Mesangial cell (primary cell): ENCODE results near the gene FAM216A. TPM values are rescaled to one million over a fixed set of nuclear protein-coding genes. Genes with fewer than 3 reads are reported as not detected.

Experiments used
- total RNA-seq: library from RNA; depleted of rRNA; stranded (reverse); fragments of >200 nt; gene quantifications from 2 replicates; pipeline ENCODE4 v1.2.3, GENCODE V29; 2015

The FAM216A gene
- total RNA-seq, result 9.0 and 21.2 TPM in 2 replicates

GRCh38 chr12:110468214-110469048 is at the start of gene FAM216A, which contains the start of gene GPN3:
FAM216A (plus strand) TSS chr12:110468845; CDS start chr12:110468876, 31 bp downstream.
GPN3 (minus strand) TSS chr12:110468257; CDS start chr12:110468203, 54 bp downstream.

DNA sequence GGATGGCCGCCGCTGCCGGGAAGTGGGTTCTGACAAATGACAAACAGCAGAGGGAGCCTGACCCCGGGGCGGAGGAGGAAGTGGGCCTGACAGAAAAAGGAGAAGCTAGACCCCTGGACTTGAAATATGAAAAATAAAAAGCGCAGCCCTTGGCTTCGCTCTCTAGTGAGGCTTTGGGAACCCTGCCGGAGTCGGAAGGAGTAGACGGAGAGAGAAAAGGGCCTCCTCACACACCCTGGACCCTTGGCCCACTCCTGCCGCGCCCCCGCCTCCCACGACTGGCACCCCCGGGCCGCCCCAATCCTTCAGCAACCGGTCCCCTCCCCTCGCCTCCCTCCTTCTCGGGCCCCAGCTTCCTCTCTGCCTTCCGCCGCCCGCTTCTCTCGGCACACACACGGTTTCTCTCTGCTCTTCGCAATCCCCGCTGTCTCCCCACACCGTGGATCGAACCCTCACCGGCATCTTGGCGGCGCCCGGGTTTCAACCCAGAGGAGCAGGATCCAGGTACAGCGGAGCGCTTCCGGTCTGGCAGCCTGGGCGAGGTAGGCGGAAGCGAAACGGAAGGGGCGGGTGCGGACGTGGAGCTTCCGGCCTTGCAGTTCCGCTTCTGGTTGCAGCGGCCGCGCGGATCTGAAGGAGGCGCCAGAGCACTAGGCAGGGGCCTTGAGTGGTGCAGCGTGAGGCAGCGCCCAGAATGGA is 18.7 kb upstream of the FAM216A start, which contains the start of gene ARPC3:
Gene ARPC3 (minus strand): TSS at position 539 of the 699 bp plus-strand sequence. CDS start 77 bp downstream, at position 462.

DNA sequence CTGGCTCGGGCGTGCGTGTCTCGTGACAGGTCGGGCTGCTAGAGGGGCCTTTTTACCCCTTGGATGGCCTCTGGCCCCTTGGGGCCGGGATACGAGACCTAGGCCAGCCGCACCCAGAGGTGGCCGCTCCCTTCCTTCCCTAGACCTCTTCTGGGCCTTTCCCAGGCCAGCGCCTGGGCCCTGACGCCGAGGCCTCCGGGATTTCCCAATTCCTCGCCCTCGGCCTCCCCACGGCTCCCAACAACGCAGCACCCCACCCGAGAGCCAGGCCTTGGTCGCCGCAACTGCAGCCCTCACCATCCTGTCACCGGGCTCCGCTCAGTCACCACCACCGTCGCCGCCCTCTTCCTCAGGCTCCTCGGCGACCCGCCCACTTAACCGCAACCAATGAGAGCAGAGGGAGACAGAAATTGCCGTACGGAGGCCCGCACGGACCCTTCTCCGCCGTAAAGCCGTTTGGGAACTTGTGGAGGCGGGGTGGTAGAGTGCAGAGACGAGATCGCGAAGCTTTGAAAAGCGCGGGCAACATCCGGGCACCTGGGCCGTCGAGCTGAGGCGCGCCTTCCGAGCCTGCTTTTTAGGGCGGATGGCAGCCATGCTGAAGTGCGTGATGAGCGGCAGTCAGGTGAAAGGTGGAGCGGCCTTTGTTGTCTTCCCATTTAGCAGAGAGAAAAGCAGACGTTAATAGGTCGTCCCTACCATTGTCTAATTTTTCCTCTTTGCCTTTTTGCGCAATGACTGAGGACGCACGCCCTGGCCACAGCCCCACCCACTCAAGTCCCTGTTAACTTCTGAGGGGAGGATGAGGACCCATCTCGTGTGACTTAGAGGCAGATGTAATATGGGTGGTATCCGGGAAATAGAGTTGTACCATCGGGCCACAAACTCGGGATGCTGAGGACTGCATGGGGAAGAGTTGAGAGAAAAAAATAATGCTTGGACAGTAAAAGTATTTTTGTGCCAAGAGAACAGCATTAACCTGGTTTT is 33.4 kb downstream of the FAM216A start, which contains the start of the genes RAD9B and VPS29:
Gene RAD9B (plus strand): TSS at position 580 of the 987 bp plus-strand sequence. CDS start 7 bp downstream, at position 587.
Gene VPS29 (minus strand): TSS at position 360 of the 987 bp plus-strand sequence. CDS start 60 bp downstream, at position 300.

Other genes starting within 250 kb of the FAM216A start
- 114 and 123 TPM in 2 replicates for gene ATP2A2, start 187.6 kb upstream of the FAM216A start, total RNA-seq
- gene ANAPC7, start 65.1 kb upstream of the FAM216A start, total RNA-seq, result 29.8 and 39.6 TPM in 2 replicates
- gene ARPC3, start 18.5 kb upstream of the FAM216A start, total RNA-seq, result 306 and 650 TPM in 2 replicates
- gene GPN3, start 588 bp upstream of the FAM216A start, total RNA-seq, result 7.2 and 16.0 TPM in 2 replicates
- 64.5 and 103 TPM in 2 replicates for gene VPS29, start 33.3 kb downstream of the FAM216A start, total RNA-seq
- gene RAD9B, start 33.5 kb downstream of the FAM216A start, total RNA-seq, result 0.16 and 0.25 TPM in 2 replicates
- 7.2 and 9.6 TPM in 2 replicates for gene PPTC7, start 114.5 kb downstream of the FAM216A start, total RNA-seq
- gene TCTN1, start 145.3 kb downstream of the FAM216A start, total RNA-seq, result 23.0 and 41.2 TPM in 2 replicates
- 2.3 and 3.5 TPM in 2 replicates for gene HVCN1, start 220.3 kb downstream of the FAM216A start, total RNA-seq